GM23248 (cell line): ENCODE measurements around the gene SLC4A11.

Source experiments
- EZH2 ChIP-seq: fragments of 200-600 bp; sonication (generic); IDR thresholded peaks from 2 replicates; pipeline ENCODE4 v1.6.1; 2018; ENCODE audit warnings: antibody characterized with exemption, mild to moderate bottlenecking; ENCODE audit not compliant: insufficient read depth, poor library complexity, severe bottlenecking
- EZH2phosphoT487 ChIP-seq: fragments of 200-600 bp; sonication (generic); IDR thresholded peaks from 2 replicates; pipeline ENCODE4 v1.6.1; 2018; ENCODE audit warnings: antibody characterized with exemption, moderate library complexity, mild to moderate bottlenecking, low read depth; ENCODE audit not compliant: insufficient read depth

GRCh38 chr20:3189561-3190131, 49.3 kb downstream of the SLC4A11 start:
- TF ChIP-seq EZH2 = no peak
- no peak for TF ChIP-seq EZH2phosphoT487
